GM12891 (cell line): Measurements from ENCODE around the gene VWA5A.
"Not testable (repeated sequence)": the region's sequence is repeated elsewhere in the genome, so short reads cannot be mapped to it uniquely, and the experiment has no call there.

ENCODE experiments used
- DNase-seq: peaks from one replicate; pipeline ENCODE4 v3.0.0; 2011; ENCODE audit warnings: low spot score; ENCODE audit not compliant: insufficient read length
- FAIRE-seq: peaks from 2 replicates; lab custom pipeline; 2011; peaks lifted over from hg19 to GRCh38; lab: Jason Lieb, UNC
- PAX5 ChIP-seq: IDR thresholded peaks from 2 replicates; pipeline ENCODE4 v1.6.1; 2011; ENCODE audit warnings: low read length, moderate library complexity, mild to moderate bottlenecking; ENCODE audit not compliant: insufficient read depth, severe bottlenecking
- POLR2A ChIP-seq: IDR thresholded peaks from 2 replicates; pipeline ENCODE4 v1.6.1; 2011; ENCODE audit warnings: low read depth, low read length, control low read depth
- POLR2AphosphoS5 ChIP-seq: IDR thresholded peaks from 2 replicates; pipeline ENCODE4 v1.6.1; 2011; ENCODE audit warnings: low read depth, low read length, control low read depth
- POU2F2 ChIP-seq: IDR thresholded peaks from 2 replicates; pipeline ENCODE4 v1.6.1; 2011; ENCODE audit warnings: low read depth, mild to moderate bottlenecking, control low read depth, low read length, moderate library complexity
- SPI1 ChIP-seq: IDR thresholded peaks from 2 replicates; pipeline ENCODE4 v1.6.1; 2011; ENCODE audit warnings: low read depth, low read length, control low read depth
- TAF1 ChIP-seq: IDR thresholded peaks from 2 replicates; pipeline ENCODE4 v1.6.1; 2011; ENCODE audit warnings: low read depth, low read length, control low read depth

VWA5A gene

GRCh38 chr11:124153821-124154220 lies 38.6 kb downstream of the VWA5A start:
- TF ChIP-seq POLR2AphosphoS5 (no peak), SPI1 (no peak), PAX5 (no peak), TAF1 (no peak), POU2F2 (no peak), POLR2A (no peak)
- no peak for FAIRE-seq
- DNase-seq, result no peak

- DNase-seq (no peak), FAIRE-seq (no peak)
- TF ChIP-seq POLR2A (no peak), SPI1 (no peak), POU2F2 (no peak), PAX5 (no peak), POLR2AphosphoS5 (no peak), TAF1 (no peak)
Observed at GRCh38 chr11:124159481-124159880, 44.2 kb downstream of the VWA5A start.

- DNase-seq, result no peak
- no peak for FAIRE-seq
- TF ChIP-seq POLR2AphosphoS5 (no peak), SPI1 (no peak), PAX5 (no peak), POU2F2 (no peak), TAF1 (no peak), POLR2A (no peak)
Observed at GRCh38 chr11:124160986-124161385, 45.7 kb downstream of the VWA5A start.

DNA sequence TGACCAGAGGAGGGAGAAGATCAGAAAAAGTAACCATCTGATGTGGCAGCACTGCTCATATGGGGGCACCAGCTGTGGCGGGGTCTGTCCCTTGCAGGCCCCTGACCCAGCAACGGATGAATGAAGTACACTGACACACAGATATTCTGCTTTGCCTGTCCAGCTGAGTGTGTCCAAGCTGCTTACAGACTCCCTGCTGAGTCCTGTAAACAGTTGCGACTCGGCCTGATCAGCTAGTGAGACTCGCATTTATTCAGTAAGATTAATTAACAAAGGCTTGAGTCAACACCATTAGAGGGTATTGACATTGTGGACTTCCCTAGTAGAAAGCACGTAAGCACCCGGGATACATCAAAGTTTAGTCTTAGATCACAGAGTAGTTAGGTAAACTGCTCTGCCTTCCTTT lies 52.6 kb downstream of the VWA5A start:
- FAIRE-seq (no peak), DNase-seq (no peak)
- TF ChIP-seq SPI1 (no peak), POLR2AphosphoS5 (no peak), PAX5 (no peak), POLR2A (no peak), POU2F2 (no peak), TAF1 (no peak)

DNA sequence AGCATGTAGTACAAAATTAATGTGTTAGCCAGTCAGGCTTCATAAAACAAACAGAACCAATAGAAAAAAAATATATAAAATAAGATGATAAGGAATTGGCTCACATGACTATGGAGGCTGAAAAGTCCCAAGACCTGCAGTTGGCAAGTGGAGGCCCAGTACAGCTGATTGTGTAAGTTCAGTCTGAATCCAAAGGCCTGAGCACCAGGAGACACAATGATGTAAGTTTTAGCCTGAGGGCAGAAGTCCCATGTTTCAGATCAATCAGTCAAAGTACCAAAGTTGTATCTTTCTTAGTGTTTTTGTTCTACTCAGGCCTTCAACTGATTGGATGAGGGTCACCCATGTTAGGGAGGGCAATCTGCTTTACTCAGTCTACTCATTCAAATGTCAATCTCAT lies 53.5 kb downstream of the VWA5A start:
- TF ChIP-seq TAF1, result no peak
- TF ChIP-seq POLR2AphosphoS5, result no peak
- no peak for TF ChIP-seq PAX5
- no peak for TF ChIP-seq POU2F2
- no peak for TF ChIP-seq SPI1
- FAIRE-seq (no peak), DNase-seq (no peak)

GRCh38 chr11:124170315-124170714 lies 55.1 kb downstream of the VWA5A start:
- not testable (repeated sequence) for DNase-seq

DNA sequence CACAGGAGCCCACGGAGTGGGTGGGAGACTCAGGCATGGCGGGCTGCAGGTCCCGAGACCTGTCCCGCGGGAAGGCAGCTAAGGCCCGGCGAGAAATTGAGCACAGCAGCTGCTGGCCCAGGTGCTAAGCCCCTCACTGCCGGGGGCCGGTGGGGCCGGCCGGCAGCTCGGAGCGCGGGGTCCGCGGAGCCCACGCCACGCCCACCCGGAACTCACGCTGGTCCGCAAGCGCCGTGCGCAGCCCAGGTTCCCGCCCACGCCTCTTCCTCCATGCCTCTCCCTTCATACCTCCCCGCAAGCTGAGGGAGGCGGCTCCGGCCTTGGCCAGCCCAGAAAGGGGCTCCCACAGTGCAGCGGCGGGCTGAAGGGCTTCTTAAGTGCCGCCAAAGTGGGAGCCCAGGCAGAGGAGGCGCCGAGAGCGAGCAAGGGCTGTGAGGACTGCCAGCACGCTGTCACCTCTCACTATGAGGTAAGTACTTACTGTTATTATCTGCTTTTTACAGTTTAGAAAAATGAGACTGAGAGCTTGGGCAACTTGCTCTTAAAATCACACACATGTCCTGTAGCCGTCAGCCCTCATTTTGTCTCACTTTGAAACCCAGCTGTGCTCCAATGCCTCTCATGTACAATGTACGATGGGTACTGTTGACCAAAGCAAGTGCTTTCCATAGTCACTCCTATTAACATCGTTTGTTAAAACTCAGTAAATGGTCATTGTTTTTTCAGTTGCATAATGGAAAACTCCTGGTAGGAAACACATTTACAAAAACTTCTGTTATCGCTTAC lies 55.7 kb downstream of the VWA5A start:
- no peak for TF ChIP-seq POLR2AphosphoS5
- TF ChIP-seq POU2F2, result no peak
- TF ChIP-seq POLR2A, result no peak
- no peak for TF ChIP-seq TAF1
- no peak for TF ChIP-seq SPI1
- no peak for TF ChIP-seq PAX5
- FAIRE-seq, result no peak
- no peak for DNase-seq

More at GRCh38 chr11:124170315-124170714, 55.1 kb downstream of the VWA5A start:
- not testable (repeated sequence) for FAIRE-seq

DNA sequence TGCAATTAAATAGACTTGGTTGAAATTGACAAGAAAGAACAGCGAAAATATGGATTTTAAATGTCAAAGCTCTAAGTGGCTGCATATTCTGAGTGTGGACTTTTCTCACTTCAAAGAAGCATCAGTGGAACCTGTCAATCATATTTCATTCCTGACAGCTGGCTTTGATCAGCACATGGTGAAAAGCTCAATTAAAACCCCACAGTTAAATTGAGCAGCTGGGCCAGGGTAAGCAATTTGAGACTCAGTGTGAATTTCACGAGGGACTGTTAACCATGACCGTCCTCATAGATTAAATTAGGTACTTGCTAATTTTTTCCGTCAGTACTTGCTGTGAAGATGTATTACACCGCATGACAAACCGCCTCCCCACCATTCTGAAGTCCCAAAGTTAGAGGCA lies 56.9 kb downstream of the VWA5A start:
- DNase-seq (no peak), FAIRE-seq (no peak)
- TF ChIP-seq SPI1 (no peak), POLR2AphosphoS5 (no peak), POU2F2 (no peak), PAX5 (no peak), POLR2A (no peak), TAF1 (no peak)

DNA sequence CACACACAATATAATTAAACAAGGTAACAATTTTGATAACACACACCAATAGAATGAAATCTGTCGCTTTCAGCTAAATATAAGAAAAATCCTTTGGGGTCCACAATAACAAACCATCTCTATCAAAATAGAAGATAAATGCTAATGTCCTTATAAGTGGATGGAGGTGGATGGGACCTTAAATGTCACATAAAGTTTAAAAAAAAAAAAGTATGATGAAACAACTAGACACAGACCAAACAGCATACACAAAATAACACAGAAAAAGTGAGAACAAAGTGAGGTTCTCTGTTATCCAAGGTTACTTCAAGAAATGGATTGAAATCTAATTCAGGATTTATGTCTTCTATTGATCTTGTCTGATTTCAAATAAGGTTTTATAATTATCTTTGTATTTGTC lies 57.3 kb downstream of the VWA5A start:
- DNase-seq, result no peak
- TF ChIP-seq POLR2AphosphoS5, result no peak
- TF ChIP-seq PAX5, result no peak
- no peak for TF ChIP-seq TAF1
- no peak for TF ChIP-seq SPI1
- TF ChIP-seq POU2F2, result no peak
- TF ChIP-seq POLR2A, result no peak
- FAIRE-seq, result no peak

DNA sequence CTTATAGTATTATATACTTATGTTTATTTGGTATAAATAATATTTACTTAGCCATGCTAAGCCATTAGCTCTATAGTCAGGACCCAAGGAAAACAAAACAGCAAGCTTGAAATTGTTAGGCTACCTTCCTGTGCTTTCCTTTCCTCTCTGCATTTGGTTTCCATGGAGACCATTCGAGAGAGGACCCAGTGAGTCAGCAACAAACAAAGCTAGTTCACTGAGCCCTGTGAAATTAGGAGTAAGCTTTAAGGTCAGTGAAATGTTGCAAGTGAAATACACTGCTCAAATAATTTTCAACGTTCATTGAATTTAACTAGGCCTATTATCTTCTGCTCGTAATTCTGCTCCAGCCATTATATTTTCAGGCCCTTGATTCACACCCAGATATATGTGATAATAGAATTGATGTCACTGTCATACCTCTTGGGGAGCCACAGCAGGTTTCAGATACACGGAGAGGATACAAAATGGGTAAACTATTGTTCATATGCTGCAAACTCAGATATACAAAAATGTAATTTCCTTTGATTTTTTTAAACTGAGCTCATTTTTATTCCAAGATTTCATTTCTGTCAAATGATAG lies 58.8 kb downstream of the VWA5A start:
- no peak for FAIRE-seq
- DNase-seq, result no peak
- TF ChIP-seq POLR2A (no peak), TAF1 (no peak), POU2F2 (no peak), PAX5 (no peak), SPI1 (no peak), POLR2AphosphoS5 (no peak)
